Measurements from ENCODE around the gene EPDR1. TPM values are rescaled to one million over a fixed set of nuclear protein-coding genes. Genes with fewer than 3 reads are reported as not detected.

EPDR1 gene
- total and polyA plus RNA-seq, 2 experiments from 2014 or later: 4.4 to 13.8 TPM

GRCh38 chr7:37893359-37893758 lies 27.1 kb upstream of the EPDR1 start:
- H3K36me3 Mint-ChIP-seq (ENCODE audit: low read depth): no peaks in the 10 kb centered on the region
- no peaks in the 10 kb centered on the region for H3K27me3 Mint-ChIP-seq (ENCODE audit: insufficient read depth, low read depth, poor library complexity)
- no peaks in the 10 kb centered on the region for H3K27me3 ChIP-seq (ENCODE audit: insufficient read depth)
- no peak overlapping the region for H2AFZ ChIP-seq
- no peak for TF ChIP-seq ZNF114 (CRISPR knock-in tag; IDR thresholded peaks at IDR 0.05)
- TF ChIP-seq CREB1 (CRISPR knock-in tag; IDR thresholded peaks at IDR 0.05; ENCODE audit: low read depth): no peak
- H3K36me3 ChIP-seq (ENCODE audit: insufficient read depth): no peaks in the 10 kb centered on the region
- no peak overlapping the region for H3K27ac Mint-ChIP-seq
- no peaks in the 10 kb centered on the region for H3K9me2 ChIP-seq (ENCODE audit: insufficient read depth)
- H4K20me1 ChIP-seq (replicated peaks; ENCODE audit: insufficient read depth): no peaks in the 10 kb centered on the region
- H3F3A ChIP-seq (replicated peaks; ENCODE audit: low read depth): no peaks in the 10 kb centered on the region
- H3K9me3 Mint-ChIP-seq: no peaks in the 10 kb centered on the region; the same call in 2 of the 3 replicates
- no peaks in the 10 kb centered on the region for H3K79me2 ChIP-seq (replicated peaks; ENCODE audit: insufficient read depth)
- H3K4me1 ChIP-seq (ENCODE audit: insufficient read depth): no peaks in the 10 kb centered on the region
- no peaks in the 10 kb centered on the region for H3K4me1 Mint-ChIP-seq
- no peak overlapping the region for H3K4me3 Mint-ChIP-seq
- no peak overlapping the region for H3K27ac ChIP-seq (ENCODE audit: low read depth)
- no peak overlapping the region for H3K4me2 ChIP-seq
- no peak overlapping the region for H3K4me3 ChIP-seq
- ATAC-seq (no peak), DNase-seq (ENCODE audit: low spot score) (no peak)

- Histone ChIP-seq H2AFZ (no peak overlapping the region), H3K27me3 (ENCODE audit: insufficient read depth) (no peaks in the 10 kb centered on the region), H4K20me1 (replicated peaks; ENCODE audit: insufficient read depth) (no peaks in the 10 kb centered on the region), H3K79me2 (replicated peaks; ENCODE audit: insufficient read depth) (no peaks in the 10 kb centered on the region), H3K4me2 (no peak overlapping the region), H3K9me2 (ENCODE audit: insufficient read depth) (no peaks in the 10 kb centered on the region), H3K36me3 (ENCODE audit: insufficient read depth) (no peaks in the 10 kb centered on the region), H3K27ac (ENCODE audit: low read depth) (no peak overlapping the region), H3K4me1 (ENCODE audit: insufficient read depth) (no peaks in the 10 kb centered on the region), H3K4me3 (no peak overlapping the region), H3F3A (replicated peaks; ENCODE audit: low read depth) (no peaks in the 10 kb centered on the region)
- Mint-ChIP-seq H3K9me3 (no peaks in the 10 kb centered on the region; the same call in 2 of the 3 replicates), H3K27ac (no peak overlapping the region), H3K4me1 (no peaks in the 10 kb centered on the region), H3K4me3 (no peak overlapping the region), H3K36me3 (ENCODE audit: low read depth) (no peaks in the 10 kb centered on the region), H3K27me3 (ENCODE audit: insufficient read depth, low read depth, poor library complexity) (no peaks in the 10 kb centered on the region)
- TF ChIP-seq POLR2AphosphoS5 (IDR thresholded peaks at IDR 0.05; ENCODE audit: low read depth) (no peak), CREB1 (CRISPR knock-in tag; IDR thresholded peaks at IDR 0.05; ENCODE audit: low read depth) (no peak), REST (IDR thresholded peaks at IDR 0.05; ENCODE audit: unreplicated experiment) (no peak), CTCF (conservative IDR thresholded peaks at IDR 0.05; ENCODE audit: low read depth in 2 of 2) (no peak), ZNF462 (CRISPR knock-in tag; IDR thresholded peaks at IDR 0.05) (no peak), ETS1 (IDR thresholded peaks at IDR 0.05) (no peak), STAT1 (IDR thresholded peaks at IDR 0.05; ENCODE audit: unreplicated experiment) (no peak)
- ATAC-seq (no peak), DNase-seq (ENCODE audit: low spot score) (no peak)
These were observed 25.8 kb upstream of the EPDR1 start for GRCh38 chr7:37894671-37895070.
